Hepatocyte (in vitro differentiated cells): ENCODE measurements around the gene VGLL4.

Experiments
- EZH2 ChIP-seq: fragments of 200-600 bp; sonication (generic); IDR thresholded peaks from 2 replicates; pipeline ENCODE4 v1.6.1; 2016; ENCODE audit warnings: antibody characterized with exemption, mild to moderate bottlenecking, borderline replicate concordance
- EZH2phosphoT487 ChIP-seq: fragments of 200-600 bp; sonication (generic); IDR thresholded peaks from one replicate; pipeline ENCODE4 v1.6.1; 2018; ENCODE audit warnings: antibody characterized with exemption, mild to moderate bottlenecking, low read depth, moderate library complexity; ENCODE audit not compliant: unreplicated experiment, severe bottlenecking
- TF ChIP-seq, protein P1 (sequence below): fragments of 200-600 bp; sonication (generic); IDR thresholded peaks from 2 replicates; pipeline ENCODE4 v1.5.1; 2016; ENCODE audit warnings: antibody characterized with exemption, mild to moderate bottlenecking; ENCODE audit not compliant: poor library complexity

- TF ChIP-seq, protein P1, sequence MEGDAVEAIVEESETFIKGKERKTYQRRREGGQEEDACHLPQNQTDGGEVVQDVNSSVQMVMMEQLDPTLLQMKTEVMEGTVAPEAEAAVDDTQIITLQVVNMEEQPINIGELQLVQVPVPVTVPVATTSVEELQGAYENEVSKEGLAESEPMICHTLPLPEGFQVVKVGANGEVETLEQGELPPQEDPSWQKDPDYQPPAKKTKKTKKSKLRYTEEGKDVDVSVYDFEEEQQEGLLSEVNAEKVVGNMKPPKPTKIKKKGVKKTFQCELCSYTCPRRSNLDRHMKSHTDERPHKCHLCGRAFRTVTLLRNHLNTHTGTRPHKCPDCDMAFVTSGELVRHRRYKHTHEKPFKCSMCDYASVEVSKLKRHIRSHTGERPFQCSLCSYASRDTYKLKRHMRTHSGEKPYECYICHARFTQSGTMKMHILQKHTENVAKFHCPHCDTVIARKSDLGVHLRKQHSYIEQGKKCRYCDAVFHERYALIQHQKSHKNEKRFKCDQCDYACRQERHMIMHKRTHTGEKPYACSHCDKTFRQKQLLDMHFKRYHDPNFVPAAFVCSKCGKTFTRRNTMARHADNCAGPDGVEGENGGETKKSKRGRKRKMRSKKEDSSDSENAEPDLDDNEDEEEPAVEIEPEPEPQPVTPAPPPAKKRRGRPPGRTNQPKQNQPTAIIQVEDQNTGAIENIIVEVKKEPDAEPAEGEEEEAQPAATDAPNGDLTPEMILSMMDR: no peak
- no peak for TF ChIP-seq EZH2
- TF ChIP-seq EZH2phosphoT487: no peak
Measured at GRCh38 chr3:11558411-11558903, 85.3 kb downstream of the VGLL4 start.
